NCI-H748 (cell line): Measurements from ENCODE around the gene SOWAHB.
"Not testable (repeated sequence)": the region's sequence is repeated elsewhere in the genome, so short reads cannot be mapped to it uniquely, and the experiment has no call there.

Source experiments
- DNase-seq: peaks from one replicate; lab custom pipeline; 2025; ENCODE audit not compliant: unreplicated experiment; lab: John Stamatoyannopoulos, UW

SOWAHB gene

DNA sequence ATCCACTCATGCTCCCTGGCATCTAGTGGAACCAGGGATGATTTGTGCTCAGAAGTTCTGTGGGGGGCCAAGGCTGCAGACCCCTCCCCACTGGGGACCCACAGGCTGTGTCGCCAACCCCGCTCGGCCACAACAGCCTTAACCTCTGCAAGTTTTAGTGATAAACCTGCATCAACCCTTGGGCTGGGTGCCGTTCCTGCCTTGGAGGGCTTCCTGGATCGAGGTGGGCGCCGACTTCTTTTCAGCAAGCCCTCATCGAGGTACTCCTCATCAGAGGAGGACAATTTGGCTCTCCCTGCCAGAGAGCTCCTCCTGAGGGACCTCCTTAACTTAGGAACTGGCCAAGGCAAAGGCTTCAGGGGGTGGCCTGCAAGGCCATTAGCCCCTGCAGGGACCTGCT is 1.9 kb downstream of the SOWAHB start:
- DNase-seq: no peak

DNA sequence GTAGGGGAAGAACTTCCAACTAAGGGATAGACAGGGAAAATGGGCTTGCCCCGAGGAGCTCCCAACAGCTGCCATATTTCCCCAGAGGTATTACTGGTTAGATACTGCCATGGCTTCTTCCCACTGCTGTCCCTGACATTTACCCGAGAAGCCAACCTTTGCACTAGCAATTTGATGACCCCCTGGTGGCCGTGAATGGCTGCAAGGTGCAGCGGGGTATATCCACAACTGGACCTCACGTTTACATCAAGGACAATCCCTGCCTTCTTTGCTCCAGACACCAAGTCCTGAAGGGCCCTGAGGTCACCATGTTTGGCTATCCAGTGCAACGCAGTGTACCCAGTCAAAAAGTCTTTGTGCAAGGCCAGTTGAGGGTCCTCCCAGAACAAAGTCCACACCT is 2.3 kb downstream of the SOWAHB start:
- DNase-seq: no peak

DNA sequence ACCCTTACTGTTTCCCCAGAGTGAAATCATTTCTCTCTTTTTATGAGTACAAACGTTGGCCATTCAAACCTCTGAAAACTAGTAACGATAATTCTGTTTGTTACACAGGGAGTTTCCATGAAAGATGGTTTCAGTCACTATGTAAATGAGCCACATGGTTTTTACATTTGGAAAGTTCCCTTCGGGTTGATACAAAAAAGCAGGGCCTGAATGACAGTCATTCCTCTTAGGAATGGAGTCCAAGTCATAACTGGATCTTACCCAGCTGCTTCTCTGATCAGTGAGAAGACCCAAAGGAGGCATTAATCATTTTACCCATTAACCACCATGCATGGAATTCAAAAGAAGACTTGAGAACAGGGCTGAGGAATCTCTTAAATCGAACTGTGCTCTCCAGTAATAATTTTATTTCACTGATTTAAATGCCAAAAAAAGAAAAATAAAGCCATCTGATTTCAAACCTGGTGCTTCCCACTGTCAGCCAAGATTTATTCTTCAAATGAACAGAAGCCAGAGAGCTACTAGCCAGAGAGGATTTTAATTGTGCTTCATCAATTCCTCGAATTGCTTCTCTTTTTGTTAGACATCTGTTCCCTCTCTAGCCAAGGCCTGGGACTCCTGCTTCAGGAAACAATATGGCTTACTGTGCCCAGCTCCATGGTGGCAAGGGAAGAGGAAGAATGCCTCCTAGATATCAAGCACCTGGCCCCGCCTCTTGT is 3.2 kb downstream of the SOWAHB start:
- DNase-seq: no peak

DNA sequence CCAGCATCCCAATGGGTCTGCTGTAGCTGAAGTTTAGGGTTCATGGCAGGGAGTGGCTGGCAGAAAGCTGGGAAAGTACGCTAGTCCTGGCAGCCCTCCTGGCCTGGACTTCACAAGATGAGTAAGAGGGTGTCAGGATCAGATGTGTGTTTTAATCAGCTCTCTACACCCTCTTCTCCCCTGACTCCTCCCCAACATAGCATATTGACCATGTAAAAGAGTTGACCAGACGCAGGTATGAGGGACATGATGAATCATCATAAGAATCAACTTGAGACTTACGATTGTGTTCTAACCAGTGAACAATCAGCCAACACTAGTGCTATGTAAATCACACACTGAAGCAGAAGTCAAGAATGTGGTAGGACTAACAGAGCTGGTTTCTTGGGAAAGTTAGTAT is 5.3 kb downstream of the SOWAHB start:
- no peak for DNase-seq

DNA sequence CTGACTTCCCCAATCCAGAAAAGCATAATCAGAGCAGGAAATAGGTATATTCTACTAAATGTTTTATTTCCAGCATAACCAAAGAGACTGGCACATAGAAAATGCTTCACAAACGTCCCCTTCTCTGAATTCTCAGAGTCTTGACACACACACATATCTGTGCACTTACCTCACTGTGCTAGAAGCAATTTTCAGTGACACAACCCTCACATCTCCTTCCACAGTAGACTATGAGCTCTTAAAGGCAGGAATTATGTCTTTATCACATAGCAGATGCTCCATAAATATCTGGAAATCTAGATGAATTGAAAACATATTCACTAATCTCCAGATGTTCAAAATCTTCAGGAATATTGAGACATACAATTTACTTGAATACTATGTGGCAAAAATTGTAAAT is 5.9 kb downstream of the SOWAHB start:
- no peak for DNase-seq

DNA sequence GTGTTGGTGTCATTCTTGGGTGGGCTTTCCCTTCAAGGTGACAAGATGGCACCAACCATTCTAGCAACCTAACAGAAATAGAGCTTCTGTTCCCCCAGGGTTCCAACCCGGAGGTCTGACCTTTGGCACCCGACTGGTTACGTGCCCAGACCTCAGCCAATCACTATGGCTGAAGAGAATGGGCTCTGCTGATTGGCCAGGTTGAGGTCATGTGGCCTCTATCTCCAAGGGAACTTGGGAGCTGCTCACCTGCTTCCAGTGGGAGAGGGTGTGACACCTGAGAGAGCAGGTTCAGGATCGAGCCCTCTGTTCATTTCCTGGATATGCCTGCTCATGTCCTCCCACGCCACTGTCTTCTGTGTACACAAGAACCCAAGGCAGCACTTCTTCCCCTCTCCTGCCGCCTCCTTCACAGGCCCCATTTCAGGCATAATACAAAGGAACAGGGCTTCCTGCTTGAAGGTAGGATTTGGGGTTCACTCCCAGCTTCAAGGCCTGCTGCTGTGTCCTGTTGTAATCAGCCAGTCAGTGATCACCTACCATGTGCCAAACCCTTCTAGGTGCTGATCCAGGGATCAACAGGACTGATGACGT is 11.0 kb downstream of the SOWAHB start:
- no peak for DNase-seq

DNA sequence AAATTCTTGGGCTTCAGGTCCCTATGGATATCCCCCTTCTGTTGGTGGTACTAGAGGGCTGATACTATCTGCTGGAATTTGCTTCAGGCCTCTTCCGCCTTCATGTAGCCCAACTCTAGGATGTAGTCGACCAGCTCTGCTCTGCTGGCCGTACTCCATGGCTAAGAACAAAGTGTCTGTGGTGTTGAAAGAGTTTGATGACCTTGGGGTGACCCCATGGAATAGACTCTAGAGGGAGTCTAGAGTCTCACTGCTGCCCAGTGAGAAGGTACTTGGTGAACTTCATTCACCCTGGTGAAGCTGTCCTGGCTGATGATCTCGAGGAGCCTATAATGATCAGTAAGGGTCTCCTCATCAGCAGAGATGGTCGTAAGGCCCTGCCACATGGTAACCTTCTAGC is 11.7 kb downstream of the SOWAHB start:
- no peak for DNase-seq

DNA sequence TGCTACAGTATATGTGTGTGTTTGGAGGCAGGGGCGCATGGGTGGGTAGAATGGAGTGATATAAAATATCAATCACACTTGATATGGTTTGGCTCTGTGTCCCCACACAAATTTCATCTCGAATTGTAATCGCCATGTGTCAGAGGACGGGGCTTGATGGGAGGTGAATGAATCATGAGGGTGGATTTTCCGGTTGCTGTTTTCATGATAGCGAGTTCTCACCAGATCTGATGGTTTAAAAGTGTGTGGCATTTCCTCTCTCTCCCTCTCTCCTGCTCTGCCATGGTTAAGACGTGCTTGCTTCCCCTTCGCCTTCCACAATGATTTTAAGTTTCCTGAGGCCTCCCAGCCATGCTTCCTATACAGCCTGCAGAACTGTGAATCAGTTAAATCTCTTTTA is 14.8 kb downstream of the SOWAHB start:
- no peak for DNase-seq

DNA sequence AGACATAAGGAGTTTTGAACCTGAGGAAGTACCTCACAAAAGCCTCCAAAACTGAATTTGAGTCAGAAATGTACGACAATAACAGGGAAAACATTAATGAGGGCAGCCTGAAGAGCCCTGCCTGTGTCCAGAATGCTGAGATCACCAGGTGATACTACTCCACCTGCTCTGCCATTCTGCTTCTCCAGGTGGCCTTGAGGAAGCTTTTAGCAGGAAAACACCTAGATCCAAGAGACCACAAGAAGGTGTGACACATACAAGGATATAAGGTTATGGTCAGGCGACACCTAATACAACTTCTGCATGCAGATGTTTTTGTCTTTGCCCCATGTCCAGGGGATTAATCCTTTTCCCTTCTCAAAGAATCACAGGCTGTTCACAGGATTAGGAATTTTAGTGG is 15.3 kb downstream of the SOWAHB start:
- peak; percentile 2 for DNase-seq

DNA sequence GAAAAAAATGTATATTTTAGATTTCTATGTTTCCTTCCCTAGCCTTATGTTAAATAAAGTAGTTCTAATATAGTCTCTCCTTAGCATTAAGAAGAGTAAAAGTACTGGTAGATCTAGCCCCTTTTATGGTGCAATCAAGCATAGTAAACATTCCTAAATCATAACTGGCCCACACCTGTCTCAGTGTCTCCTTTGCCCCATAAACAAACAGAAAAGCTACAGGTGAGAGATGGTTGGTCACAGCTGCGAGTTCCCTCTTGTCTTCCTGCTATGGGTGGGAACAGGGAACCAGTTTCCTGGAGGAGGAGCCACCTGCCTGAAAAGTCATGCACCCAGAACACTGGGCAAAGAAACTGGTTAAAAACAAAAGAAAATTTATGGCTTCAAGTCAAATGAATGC is 16.6 kb downstream of the SOWAHB start:
- peak; percentile 74 for DNase-seq

DNA sequence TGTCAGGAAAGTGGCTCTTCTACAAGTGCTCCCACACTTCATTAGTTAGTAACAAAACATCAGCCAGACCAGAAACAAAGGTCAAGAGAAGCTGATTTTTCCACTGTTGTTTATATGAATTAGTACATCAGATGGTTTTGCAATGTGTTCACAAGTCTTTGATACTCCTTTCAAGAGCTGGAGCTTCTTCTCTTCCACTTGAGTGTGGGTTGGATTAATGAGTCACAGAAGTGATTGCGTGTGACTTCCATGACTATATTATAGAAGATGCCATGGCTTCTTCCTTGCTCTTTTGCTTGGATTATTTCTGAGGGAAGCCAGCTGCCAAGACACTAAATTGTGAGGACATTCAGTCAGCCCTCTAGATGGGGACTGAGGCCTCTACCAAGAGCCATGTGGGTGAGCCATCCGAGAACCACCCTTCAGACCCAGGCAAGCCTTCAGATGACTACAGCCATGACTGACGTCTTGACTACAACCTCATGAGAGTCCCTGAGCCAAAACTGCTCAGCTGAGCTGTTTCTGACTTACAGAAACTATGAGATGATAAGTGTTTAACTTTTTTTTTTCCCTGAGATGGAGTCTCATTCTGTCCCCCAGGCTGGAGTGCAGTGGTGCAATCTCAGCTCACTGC is 18.1 kb downstream of the SOWAHB start:
- DNase-seq: no peak

DNA sequence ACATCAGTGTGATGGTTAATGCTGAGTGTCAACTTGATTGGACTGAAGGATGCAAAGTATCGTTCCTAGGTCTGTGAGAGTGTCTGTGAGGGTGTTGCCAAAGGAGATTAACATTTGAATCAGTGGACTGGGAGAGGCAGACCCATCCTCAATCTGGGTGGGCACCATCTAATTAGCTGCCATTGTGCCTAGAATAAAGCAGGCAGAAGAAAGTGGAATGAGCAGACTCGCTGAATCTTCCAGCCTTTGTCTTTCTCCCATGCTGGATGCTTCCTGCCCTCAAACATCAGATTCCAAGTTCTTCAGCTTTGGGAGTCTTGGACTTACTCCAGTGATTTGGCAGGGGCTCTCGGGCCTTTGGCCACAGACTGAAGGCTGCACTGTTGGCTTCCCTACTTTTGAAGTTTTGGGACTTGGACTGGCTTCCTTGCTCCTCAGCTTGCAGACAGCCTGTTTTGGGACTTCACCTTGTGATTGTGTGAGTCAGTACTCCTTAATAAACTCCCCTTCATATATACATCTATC is 19.2 kb downstream of the SOWAHB start:
- DNase-seq: not testable (repeated sequence)

DNA sequence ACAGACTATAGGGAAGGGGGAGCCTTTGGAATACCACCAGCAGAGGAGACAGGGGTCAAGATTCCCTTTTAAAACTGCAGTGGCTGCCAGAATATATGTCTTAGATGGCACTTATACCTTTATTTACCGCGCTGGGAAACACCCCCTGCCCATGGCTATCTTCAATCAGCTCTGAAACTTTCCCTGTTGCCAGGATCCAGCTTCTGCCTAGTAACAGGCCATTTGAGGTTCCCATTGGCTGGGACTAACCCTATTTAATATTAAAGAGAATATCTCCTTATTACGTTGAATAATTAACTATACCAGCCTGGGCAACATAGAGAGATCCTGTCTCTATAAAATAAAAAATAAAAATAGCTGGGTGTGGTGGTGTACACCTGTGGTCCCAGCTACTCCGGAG is 23.8 kb downstream of the SOWAHB start:
- no peak for DNase-seq

DNA sequence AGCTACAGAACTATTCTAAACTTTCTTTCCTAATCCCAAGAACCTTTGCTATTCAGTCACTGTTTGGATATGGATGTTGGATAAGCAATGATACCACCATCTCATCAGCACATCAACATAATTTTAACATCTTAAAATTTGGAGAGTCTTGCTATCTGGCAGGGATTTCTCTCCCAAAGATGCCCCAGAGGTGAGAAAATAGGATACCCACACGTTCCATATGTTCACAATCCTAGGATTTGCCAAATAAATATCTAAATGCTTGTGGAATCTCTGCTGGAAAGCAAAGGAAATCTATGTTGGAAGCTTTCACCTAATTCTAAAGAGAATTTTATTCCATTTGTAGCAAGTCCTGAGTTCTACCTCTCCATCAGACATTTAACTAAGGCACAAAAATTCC is 24.4 kb downstream of the SOWAHB start:
- no peak for DNase-seq

DNA sequence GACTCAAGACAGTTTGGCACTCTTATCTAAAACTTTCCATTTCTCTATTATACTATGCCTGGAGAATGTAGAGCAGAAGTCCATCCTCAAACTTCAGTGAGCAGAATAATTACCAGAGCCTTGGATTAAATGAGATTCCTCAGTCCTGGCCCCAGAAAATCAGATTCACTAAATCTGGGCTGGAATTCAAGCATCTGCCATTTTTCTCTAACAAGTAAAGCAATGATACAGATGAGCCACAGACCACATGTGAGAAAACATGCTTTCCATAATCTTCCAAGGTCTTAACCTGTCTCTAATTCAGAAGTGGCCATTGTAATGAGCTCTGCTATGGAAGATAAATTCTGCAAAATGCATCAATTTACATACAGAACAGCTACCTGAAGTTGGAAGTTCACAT is 25.4 kb downstream of the SOWAHB start:
- no peak for DNase-seq

DNA sequence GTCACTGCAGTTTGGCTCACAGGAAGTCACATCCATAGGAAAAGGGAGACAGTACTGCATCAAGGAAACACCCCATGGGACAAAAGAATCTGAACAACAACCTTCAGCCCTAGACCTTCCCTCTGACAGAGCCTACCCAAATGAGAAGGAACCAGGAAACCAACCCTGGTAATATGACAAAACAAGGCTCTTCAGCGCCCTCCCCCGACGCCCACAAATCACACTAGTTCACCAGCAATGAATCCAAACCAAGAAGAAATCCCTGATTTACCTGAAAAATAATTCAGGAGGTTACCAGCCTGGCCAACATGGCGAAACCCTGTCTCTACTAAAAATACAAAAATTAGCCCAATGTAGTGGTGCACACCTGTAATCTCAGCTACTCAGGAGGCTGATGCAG is 29.2 kb downstream of the SOWAHB start:
- DNase-seq: not testable (repeated sequence)

DNA sequence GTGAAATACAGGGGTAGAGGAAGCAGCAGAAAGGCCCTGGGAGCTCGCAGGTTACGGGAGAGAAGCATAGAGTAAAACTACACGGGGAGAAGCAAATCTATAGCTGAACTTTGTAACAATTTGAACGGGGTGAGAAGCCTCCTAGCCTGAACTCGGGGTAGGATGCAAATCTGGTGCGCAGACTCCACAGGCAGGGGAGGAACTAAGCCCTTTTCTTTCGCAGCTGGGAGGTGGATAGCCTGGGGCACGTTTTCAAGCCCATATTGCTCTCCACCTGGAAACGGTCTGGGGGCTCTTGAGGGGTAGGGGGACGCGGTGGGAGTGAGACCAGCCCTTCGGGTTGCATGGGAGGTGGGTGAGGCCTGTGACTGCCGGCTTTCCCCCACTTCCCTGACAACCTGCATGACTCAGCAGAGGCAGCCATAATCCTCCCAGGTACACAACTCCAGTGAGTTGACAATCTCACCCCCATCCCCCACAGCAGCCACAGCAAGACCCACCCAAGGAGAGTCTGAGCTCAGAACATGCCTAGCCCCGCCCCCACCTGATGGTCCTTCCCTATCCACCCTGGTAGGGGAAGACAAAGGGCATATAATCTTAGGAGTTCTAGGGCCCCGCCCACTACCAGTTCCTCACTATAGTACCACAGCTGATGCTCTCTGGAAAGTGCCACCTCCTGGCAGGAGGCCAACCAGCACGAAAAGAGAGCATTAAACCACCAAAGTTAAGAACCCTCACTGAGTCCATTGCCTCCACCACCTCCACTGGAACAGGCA is 29.9 kb downstream of the SOWAHB start:
- peak; percentile 26 for DNase-seq

DNA sequence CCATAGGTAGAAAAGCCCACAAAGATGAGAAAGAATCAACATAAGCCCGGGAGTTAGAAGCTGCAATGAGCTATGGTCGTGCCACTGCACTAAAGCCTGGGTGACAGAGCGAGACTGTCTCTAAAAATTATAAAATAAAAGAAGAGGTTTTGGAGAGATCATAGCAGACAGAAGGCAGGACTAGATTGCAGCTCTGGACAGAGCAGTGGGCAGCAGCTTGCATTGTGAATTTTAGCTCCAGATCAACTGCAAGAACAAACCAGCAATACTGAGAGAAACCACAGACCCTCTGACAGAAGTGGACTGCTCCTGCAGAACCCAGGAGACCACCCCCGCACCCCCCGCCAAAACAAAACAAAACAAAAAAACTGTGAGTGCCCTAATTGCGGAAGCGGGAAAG is 30.6 kb downstream of the SOWAHB start:
- no peak for DNase-seq

DNA sequence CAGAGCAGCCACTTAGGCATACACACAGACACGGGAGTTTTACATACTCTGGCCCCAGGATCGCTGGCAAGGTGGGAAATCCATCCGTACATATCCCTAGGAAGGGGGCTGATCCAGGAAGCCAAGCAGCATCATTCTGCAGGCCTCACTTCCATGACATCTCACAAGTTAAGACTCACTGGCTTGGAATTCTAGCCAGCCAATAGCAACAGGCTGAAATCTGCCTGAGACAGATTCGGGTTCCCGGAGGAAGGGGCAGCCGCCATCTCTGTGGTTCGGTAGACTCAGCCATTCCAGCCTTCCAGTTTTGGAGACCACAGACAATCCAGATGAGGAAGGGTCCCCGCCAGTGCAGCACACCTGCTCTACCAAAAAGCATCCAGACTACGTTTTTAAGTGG is 31.3 kb downstream of the SOWAHB start:
- no peak for DNase-seq

DNA sequence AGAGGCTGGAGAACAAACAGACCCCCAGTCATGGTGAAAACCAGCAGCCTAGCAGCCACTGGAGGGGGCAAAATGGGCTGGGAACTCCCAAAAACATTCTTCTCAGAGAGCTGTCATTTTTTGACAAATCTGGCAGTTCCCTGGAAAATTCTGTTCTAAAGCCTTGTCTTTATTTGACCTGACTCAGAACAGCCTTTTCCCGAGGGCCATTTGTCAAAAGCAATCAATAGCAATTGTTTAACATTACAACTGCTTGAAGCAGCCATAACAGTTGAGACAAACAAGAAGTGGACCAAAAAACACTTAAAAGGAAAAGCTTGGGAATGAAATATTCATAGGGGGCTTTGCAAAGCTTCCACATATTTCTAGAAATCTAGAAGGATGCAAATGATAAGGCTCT is 39.6 kb downstream of the SOWAHB start:
- DNase-seq: no peak

DNA sequence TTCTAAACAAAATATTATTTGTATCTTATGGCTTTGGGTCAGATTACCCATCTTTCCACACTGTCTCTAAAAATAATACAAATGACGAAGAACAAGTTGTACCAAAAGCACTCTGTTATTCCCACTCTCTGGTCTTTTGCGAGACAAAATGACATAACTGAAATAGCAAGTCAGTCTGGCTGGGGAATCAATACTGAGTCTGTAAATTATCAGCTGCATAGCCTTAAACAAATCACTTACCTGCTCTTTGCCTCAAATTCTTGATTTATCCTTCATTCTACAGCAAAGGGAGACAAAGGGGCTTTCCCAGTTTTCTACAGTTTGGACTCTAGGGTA is 40.9 kb downstream of the SOWAHB start:
- DNase-seq: no peak
